ENCODE data around the gene TMEM26. TPM values are rescaled to one million over a fixed set of nuclear protein-coding genes. Genes with fewer than 3 reads are reported as not detected.

The TMEM26 gene
- total and polyA plus RNA-seq, 9 of the 15 experiments (the other 6 are each of a cell fraction or from before 2014, with no cell fraction given) = not detected

DNA sequence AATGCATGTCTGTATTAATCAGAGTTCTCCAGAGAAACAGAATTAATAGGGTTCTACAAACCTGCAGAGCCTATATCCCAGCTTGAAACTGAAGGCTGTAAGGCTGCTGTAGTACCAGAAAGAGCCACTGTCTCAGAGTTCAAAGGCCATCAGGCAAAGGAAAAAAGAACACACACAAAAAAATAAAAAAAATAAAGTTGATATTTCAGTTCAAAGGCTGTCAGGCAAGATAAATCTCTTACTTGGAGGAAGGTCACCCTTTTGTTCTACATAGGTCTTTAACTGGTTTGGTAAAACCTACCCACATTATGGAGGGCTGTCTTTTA, 12.0 kb upstream of the TMEM26 start:
- H3K4me3 ChIP-seq = no peak overlapping the region
- DNase-seq (ENCODE audit: extremely low read depth in 1 of 4, low spot score in 3 of 4) (no peak), FAIRE-seq (no peak), ATAC-seq (no peak)
- H3K9me3 ChIP-seq (replicated peaks; ENCODE audit: control insufficient read depth, insufficient read depth, low read depth, low read length) = no peaks in the 10 kb centered on the region
- H4K20me1 ChIP-seq (replicated peaks; ENCODE audit: control insufficient read depth, insufficient read depth, low read length) = no peaks in the 10 kb centered on the region
- POLR2A ChIA-PET = interaction anchor here (0.6 kb wide), 1 partner anchor 180 kb away, joined by 3 read pairs; no protein-coding TSS in a partner anchor
- no peaks in the 10 kb centered on the region for H3K36me3 ChIP-seq (ENCODE audit: control insufficient read depth, insufficient read depth, low read length)
- no peaks in the 10 kb centered on the region for H3K27me3 ChIP-seq (ENCODE audit: control insufficient read depth in 2 of 2, insufficient read depth in 2 of 2, low read length in 2 of 2)
- in situ Hi-C loops (cut with MboI) (no loop called here), intact Hi-C loops (cut with micrococcal nuclease) (no loop called here)
- no peak overlapping the region for H3K27ac ChIP-seq (ENCODE audit: extremely low read depth, low read depth, low read length)
- BruUV-seq (replicated peaks) = no TSS peak
- H3K4me1 ChIP-seq (replicated peaks in 1 of 2; ENCODE audit: control insufficient read depth in 2 of 2, insufficient read depth in 2 of 2, low read length in 2 of 2) = no peaks in the 10 kb centered on the region; a peak in 1 of 5 replicates
- TF ChIP-seq SIRT6 (IDR thresholded peaks at IDR 0.05; ENCODE audit: low read depth, low read length) (no peak), ZNF445 (CRISPR knock-in tag; IDR thresholded peaks at IDR 0.05; ENCODE audit: low read depth) (no peak), ADNP (tag; IDR thresholded peaks at IDR 0.05) (no peak), MEF2D (tag; conservative IDR thresholded peaks at IDR 0.05; ENCODE audit: low read depth) (no peak), DIDO1 (tag; IDR thresholded peaks at IDR 0.05; ENCODE audit: low read depth) (no peak), EHMT2 (IDR thresholded peaks at IDR 0.05) (no peak), TBL1XR1 (IDR thresholded peaks at IDR 0.05; ENCODE audit: low read length in 2 of 2) (no peak), ZNF3 (CRISPR knock-in tag; IDR thresholded peaks at IDR 0.05) (no peak), EWSR1 (IDR thresholded peaks at IDR 0.05; ENCODE audit: borderline replicate concordance, low read depth, partially characterized antibody) (no peak), GTF2A2 (tag; IDR thresholded peaks at IDR 0.05) (no peak), DACH1 (IDR thresholded peaks at IDR 0.05; ENCODE audit: partially characterized antibody) (no peak), FOXJ2 (tag; IDR thresholded peaks at IDR 0.05) (no peak), ZSCAN32 (CRISPR knock-in tag; IDR thresholded peaks at IDR 0.05) (no peak), POU5F1 (IDR thresholded peaks at IDR 0.05; ENCODE audit: borderline replicate concordance, low read depth, low read length, partially characterized antibody) (no peak), MED1 (CRISPR knock-in tag; IDR thresholded peaks at IDR 0.05; ENCODE audit: borderline replicate concordance) (no peak)
- TF ChIP-seq, protein P1, sequence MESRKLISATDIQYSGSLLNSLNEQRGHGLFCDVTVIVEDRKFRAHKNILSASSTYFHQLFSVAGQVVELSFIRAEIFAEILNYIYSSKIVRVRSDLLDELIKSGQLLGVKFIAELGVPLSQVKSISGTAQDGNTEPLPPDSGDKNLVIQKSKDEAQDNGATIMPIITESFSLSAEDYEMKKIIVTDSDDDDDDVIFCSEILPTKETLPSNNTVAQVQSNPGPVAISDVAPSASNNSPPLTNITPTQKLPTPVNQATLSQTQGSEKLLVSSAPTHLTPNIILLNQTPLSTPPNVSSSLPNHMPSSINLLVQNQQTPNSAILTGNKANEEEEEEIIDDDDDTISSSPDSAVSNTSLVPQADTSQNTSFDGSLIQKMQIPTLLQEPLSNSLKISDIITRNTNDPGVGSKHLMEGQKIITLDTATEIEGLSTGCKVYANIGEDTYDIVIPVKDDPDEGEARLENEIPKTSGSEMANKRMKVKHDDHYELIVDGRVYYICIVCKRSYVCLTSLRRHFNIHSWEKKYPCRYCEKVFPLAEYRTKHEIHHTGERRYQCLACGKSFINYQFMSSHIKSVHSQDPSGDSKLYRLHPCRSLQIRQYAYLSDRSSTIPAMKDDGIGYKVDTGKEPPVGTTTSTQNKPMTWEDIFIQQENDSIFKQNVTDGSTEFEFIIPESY (CRISPR knock-in tag; IDR thresholded peaks at IDR 0.05) = no peak
- TF ChIP-seq, protein P2, sequence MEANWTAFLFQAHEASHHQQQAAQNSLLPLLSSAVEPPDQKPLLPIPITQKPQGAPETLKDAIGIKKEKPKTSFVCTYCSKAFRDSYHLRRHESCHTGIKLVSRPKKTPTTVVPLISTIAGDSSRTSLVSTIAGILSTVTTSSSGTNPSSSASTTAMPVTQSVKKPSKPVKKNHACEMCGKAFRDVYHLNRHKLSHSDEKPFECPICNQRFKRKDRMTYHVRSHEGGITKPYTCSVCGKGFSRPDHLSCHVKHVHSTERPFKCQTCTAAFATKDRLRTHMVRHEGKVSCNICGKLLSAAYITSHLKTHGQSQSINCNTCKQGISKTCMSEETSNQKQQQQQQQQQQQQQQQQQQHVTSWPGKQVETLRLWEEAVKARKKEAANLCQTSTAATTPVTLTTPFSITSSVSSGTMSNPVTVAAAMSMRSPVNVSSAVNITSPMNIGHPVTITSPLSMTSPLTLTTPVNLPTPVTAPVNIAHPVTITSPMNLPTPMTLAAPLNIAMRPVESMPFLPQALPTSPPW (CRISPR knock-in tag; IDR thresholded peaks at IDR 0.05) = no peak
- TF ChIP-seq, protein P3, sequence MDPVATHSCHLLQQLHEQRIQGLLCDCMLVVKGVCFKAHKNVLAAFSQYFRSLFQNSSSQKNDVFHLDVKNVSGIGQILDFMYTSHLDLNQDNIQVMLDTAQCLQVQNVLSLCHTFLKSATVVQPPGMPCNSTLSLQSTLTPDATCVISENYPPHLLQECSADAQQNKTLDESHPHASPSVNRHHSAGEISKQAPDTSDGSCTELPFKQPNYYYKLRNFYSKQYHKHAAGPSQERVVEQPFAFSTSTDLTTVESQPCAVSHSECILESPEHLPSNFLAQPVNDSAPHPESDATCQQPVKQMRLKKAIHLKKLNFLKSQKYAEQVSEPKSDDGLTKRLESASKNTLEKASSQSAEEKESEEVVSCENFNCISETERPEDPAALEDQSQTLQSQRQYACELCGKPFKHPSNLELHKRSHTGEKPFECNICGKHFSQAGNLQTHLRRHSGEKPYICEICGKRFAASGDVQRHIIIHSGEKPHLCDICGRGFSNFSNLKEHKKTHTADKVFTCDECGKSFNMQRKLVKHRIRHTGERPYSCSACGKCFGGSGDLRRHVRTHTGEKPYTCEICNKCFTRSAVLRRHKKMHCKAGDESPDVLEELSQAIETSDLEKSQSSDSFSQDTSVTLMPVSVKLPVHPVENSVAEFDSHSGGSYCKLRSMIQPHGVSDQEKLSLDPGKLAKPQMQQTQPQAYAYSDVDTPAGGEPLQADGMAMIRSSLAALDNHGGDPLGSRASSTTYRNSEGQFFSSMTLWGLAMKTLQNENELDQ (CRISPR knock-in tag; IDR thresholded peaks at IDR 0.05; ENCODE audit: borderline replicate concordance) = no peak
- no peaks in the 10 kb centered on the region for H3K9me1 ChIP-seq (ENCODE audit: control insufficient read depth, insufficient read depth, low read length)
- no peak overlapping the region for H3K9ac ChIP-seq (ENCODE audit: insufficient read depth in 1 of 2, low read depth in 2 of 2, low read length in 2 of 2)
- H3K79me2 ChIP-seq (ENCODE audit: control insufficient read depth, insufficient read depth, low read length) = no peaks in the 10 kb centered on the region
- no peak overlapping the region for H2AFZ ChIP-seq (ENCODE audit: low read depth, low read length)
- CTCF ChIA-PET (ENCODE audit: low intra/inter-chr PET ratio) = interaction anchor here (0.7 kb wide), 1 partner anchor 127 kb away, joined by 4 read pairs; no protein-coding TSS in a partner anchor
- H3K4me2 ChIP-seq (ENCODE audit: insufficient read depth, low read length) = no peak overlapping the region
